MCF 10A (cell line): Measurements from ENCODE around the gene PDE7B. TPM values are rescaled to one million over a fixed set of nuclear protein-coding genes. Genes with fewer than 3 reads are reported as not detected.

ENCODE experiments used
- BruUV-seq: library from RNA; stranded (reverse); fragments of 400-500 nt; replicated peaks from 2 replicates; lab custom pipeline; 2021; lab: Mats Ljungman, UMichigan
- CTCF ChIA-PET: fragments of 300-600 bp; sonication (Branson Sonifier 250); formaldehyde crosslinking; extraction: SDS; loops from one replicate; lab custom pipeline; 2021; ENCODE audit warnings: antibody characterized with exemption, inconsistent platforms; lab: Yijun Ruan, JAX
- POLR2A ChIA-PET: fragments of 300-600, 350-650 bp; sonication (Branson Sonifier 250); formaldehyde crosslinking; extraction: SDS; loops from one replicate; lab custom pipeline; 2020; ENCODE audit warnings: antibody characterized with exemption, inconsistent platforms; lab: Yijun Ruan, JAX
- DNase-seq: peaks from one replicate; pipeline ENCODE4 v3.0.0-alpha.2; 2018; ENCODE audit not compliant: unreplicated experiment
- H3K27ac Mint-ChIP-seq: one replicate; pipeline ENCODE4 v1.8.0; 2022; ENCODE audit warnings: mild to moderate bottlenecking, low read depth, mixed read lengths; ENCODE audit not compliant: unreplicated experiment
- H3K27me3 Mint-ChIP-seq: one replicate; pipeline ENCODE4 v1.8.0; 2022; ENCODE audit warnings: mixed read lengths; ENCODE audit not compliant: insufficient read depth, unreplicated experiment
- H3K36me3 Mint-ChIP-seq: one replicate; pipeline ENCODE4 v1.8.0; 2022; ENCODE audit warnings: mild to moderate bottlenecking, moderate library complexity, mixed read lengths; ENCODE audit not compliant: insufficient read depth, unreplicated experiment
- H3K4me1 Mint-ChIP-seq: one replicate; pipeline ENCODE4 v1.8.0; 2022; ENCODE audit warnings: mixed read lengths; ENCODE audit not compliant: insufficient read depth, unreplicated experiment
- H3K4me3 Mint-ChIP-seq: one replicate; pipeline ENCODE4 v1.8.0; 2022; ENCODE audit warnings: mild to moderate bottlenecking, moderate library complexity, mixed read lengths; ENCODE audit not compliant: unreplicated experiment
- H3K9me3 Mint-ChIP-seq: one replicate; pipeline ENCODE4 v1.8.0; 2022; ENCODE audit warnings: mixed read lengths; ENCODE audit not compliant: unreplicated experiment
- CTCF ChIP-seq: fragments of 200-600 bp; IDR thresholded peaks from one replicate; pipeline ENCODE4 v1.8.0; 2022; ENCODE audit warnings: antibody characterized with exemption, mild to moderate bottlenecking; ENCODE audit not compliant: unreplicated experiment
- intact Hi-C: fragments of 100-400 bp; cut with micrococcal nuclease; formaldehyde crosslinking; loops from 2 replicates; pipeline ENCODE4 v1.14.1; 2022
- total RNA-seq: library from RNA; stranded (reverse); gene quantifications from 2 replicates; pipeline ENCODE4 v1.2.3, GENCODE V29; 2022

PDE7B gene
- total RNA-seq, 1 experiment from 2014 or later: 1.4 TPM

- Mint-ChIP-seq H3K9me3 (no peaks in the 10 kb centered on the region), H3K36me3 (no peaks in the 10 kb centered on the region), H3K27me3 (no peaks in the 10 kb centered on the region), H3K4me3 (no peak overlapping the region), H3K27ac (no peak overlapping the region), H3K4me1 (no peaks in the 10 kb centered on the region)
- intact Hi-C loops: no loop called here
- no peak for DNase-seq
- ChIA-PET POLR2A (no interaction called here), CTCF (no interaction called here)
- TF ChIP-seq CTCF: no peak
- no TSS peak for BruUV-seq
Measured at GRCh38 chr6:136123468-136123867, 272.0 kb downstream of the PDE7B start.

GRCh38 chr6:136125585-136125984 lies 274.1 kb downstream of the PDE7B start:
- ChIA-PET CTCF (interaction anchor here (0.6 to 1.3 kb wide), 2 partner anchors 68 to 329 kb away, joined by 4 to 5 read pairs; no protein-coding TSS in a partner anchor), POLR2A (no interaction called here)
- Mint-ChIP-seq H3K4me1 (no peaks in the 10 kb centered on the region), H3K9me3 (peaks cover 8% of the 10 kb centered on the region), H3K27ac (no peak overlapping the region), H3K36me3 (no peaks in the 10 kb centered on the region), H3K27me3 (no peaks in the 10 kb centered on the region), H3K4me3 (no peak overlapping the region)
- intact Hi-C loops: no loop called here
- no peak for DNase-seq
- BruUV-seq: no TSS peak
- no peak for TF ChIP-seq CTCF

GRCh38 chr6:136127873-136128272 lies 276.4 kb downstream of the PDE7B start:
- Mint-ChIP-seq H3K27me3 (no peaks in the 10 kb centered on the region), H3K36me3 (no peaks in the 10 kb centered on the region), H3K27ac (no peak overlapping the region), H3K4me3 (no peak overlapping the region), H3K9me3 (peaks cover 8% of the 10 kb centered on the region), H3K4me1 (no peaks in the 10 kb centered on the region)
- intact Hi-C loops: no loop called here
- DNase-seq: no peak
- TF ChIP-seq CTCF: no peak
- CTCF ChIA-PET: interaction anchor here (0.6 to 2.6 kb wide), 4 partner anchors 8 to 109 kb away, joined by 3 to 9 read pairs (median 4); no protein-coding TSS in a partner anchor
- POLR2A ChIA-PET: interaction anchor here (1.0 kb wide), 1 partner anchor 10 kb away, joined by 3 read pairs; no protein-coding TSS in a partner anchor
- BruUV-seq: no TSS peak

- BruUV-seq: no TSS peak
- POLR2A ChIA-PET: no interaction called here
- CTCF ChIA-PET: interaction anchor here (0.6 to 1.8 kb wide), 2 partner anchors 16 to 275 kb away, joined by 3 to 5 read pairs; no protein-coding TSS in a partner anchor
Measured at GRCh38 chr6:136129365-136129764, 277.9 kb downstream of the PDE7B start.

More at GRCh38 chr6:136129365-136129764, 277.9 kb downstream of the PDE7B start:
- DNase-seq: no peak
- H3K4me3 Mint-ChIP-seq: no peak overlapping the region
- H3K27me3 Mint-ChIP-seq: no peaks in the 10 kb centered on the region
- H3K4me1 Mint-ChIP-seq: no peaks in the 10 kb centered on the region
- no peak for TF ChIP-seq CTCF
- no peak overlapping the region for H3K27ac Mint-ChIP-seq
- peaks cover 8% of the 10 kb centered on the region for H3K9me3 Mint-ChIP-seq
- no peaks in the 10 kb centered on the region for H3K36me3 Mint-ChIP-seq
- intact Hi-C loops: no loop called here
